RWPE1 (cell line): ENCODE results near the gene EDARADD.
"Not testable (repeated sequence)": the region's sequence is repeated elsewhere in the genome, so short reads cannot be mapped to it uniquely, and the experiment has no call there.

ENCODE experiments used
- CTCF ChIA-PET: fragments of 350-600 bp; sonication (Branson Sonifier 250); formaldehyde crosslinking; extraction: SDS; loops from one replicate; lab custom pipeline; 2021; lab: Yijun Ruan, JAX
- POLR2A ChIA-PET: fragments of 400-600 bp; formaldehyde crosslinking; extraction: SDS; loops from one replicate; lab custom pipeline; 2020; ENCODE audit warnings: antibody characterized with exemption; ENCODE audit not compliant: low non-redundant PET; lab: Yijun Ruan, JAX
- DNase-seq: peaks from one replicate; pipeline ENCODE4 v3.0.0; 2012; ENCODE audit warnings: low spot score
- H3K27ac ChIP-seq: fragments of 450-650 bp; 2 replicates; pipeline ENCODE4 v1.5.1; 2017
- TF ChIP-seq, protein P1 (sequence below): fragments of 450-650 bp; conservative IDR thresholded peaks from 2 replicates; pipeline ENCODE4 v1.5.1; 2017; ENCODE audit warnings: low read depth, mild to moderate bottlenecking

Gene EDARADD

GRCh38 chr1:236393681-236394481 lies at the start of gene EDARADD:
Gene EDARADD, plus strand, starts transcription at chr1:236394286. Its CDS starts 159 bp downstream, at chr1:236394445.
- ChIA-PET POLR2A (no interaction called here), CTCF (interaction anchor here (1.1 kb wide), 1 partner anchor 12 kb away, joined by 3 read pairs; no protein-coding TSS in a partner anchor)
- H3K27ac ChIP-seq: peak within 1 kb of the TSS; percentile 68
- no peak for DNase-seq
- TF ChIP-seq, protein P1, sequence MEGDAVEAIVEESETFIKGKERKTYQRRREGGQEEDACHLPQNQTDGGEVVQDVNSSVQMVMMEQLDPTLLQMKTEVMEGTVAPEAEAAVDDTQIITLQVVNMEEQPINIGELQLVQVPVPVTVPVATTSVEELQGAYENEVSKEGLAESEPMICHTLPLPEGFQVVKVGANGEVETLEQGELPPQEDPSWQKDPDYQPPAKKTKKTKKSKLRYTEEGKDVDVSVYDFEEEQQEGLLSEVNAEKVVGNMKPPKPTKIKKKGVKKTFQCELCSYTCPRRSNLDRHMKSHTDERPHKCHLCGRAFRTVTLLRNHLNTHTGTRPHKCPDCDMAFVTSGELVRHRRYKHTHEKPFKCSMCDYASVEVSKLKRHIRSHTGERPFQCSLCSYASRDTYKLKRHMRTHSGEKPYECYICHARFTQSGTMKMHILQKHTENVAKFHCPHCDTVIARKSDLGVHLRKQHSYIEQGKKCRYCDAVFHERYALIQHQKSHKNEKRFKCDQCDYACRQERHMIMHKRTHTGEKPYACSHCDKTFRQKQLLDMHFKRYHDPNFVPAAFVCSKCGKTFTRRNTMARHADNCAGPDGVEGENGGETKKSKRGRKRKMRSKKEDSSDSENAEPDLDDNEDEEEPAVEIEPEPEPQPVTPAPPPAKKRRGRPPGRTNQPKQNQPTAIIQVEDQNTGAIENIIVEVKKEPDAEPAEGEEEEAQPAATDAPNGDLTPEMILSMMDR: no peak

GRCh38 chr1:236345728-236346127 lies 48.4 kb upstream of the EDARADD start:
- ChIA-PET POLR2A (no interaction called here), CTCF (interaction anchor here (0.6 kb wide), 1 partner anchor 197 kb away, joined by 3 read pairs; no protein-coding TSS in a partner anchor)
- TF ChIP-seq, protein P1: no peak
- H3K27ac ChIP-seq: no peak overlapping the region
- DNase-seq: no peak

DNA sequence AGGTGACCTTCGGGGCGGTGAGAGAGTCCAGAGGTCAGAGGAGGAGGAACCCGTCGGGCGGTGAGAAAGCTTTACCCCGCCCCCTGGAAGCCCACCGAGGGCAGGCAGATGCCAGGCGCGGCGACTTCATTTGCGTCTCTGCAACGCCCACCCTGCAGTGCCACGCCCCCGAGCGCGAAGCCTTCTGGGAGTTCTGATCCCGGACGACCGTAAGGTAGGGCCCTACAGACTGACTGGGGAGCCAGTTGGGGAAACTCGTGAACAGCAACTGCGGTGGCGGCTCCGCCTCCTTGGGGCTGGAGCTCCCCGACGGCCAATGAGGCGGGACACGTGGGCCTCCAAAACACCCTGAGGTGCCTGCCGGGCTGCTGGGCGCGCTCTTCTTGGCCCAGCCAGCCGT lies 46.0 kb upstream of the EDARADD start:
- no peak overlapping the region for H3K27ac ChIP-seq
- ChIA-PET POLR2A (no interaction called here), CTCF (interaction anchor here (0.6 kb wide), 2 partner anchors 79 to 1541 kb away, joined by 3 read pairs; no protein-coding TSS in a partner anchor)
- no peak for DNase-seq
- TF ChIP-seq, protein P1: no peak

DNA sequence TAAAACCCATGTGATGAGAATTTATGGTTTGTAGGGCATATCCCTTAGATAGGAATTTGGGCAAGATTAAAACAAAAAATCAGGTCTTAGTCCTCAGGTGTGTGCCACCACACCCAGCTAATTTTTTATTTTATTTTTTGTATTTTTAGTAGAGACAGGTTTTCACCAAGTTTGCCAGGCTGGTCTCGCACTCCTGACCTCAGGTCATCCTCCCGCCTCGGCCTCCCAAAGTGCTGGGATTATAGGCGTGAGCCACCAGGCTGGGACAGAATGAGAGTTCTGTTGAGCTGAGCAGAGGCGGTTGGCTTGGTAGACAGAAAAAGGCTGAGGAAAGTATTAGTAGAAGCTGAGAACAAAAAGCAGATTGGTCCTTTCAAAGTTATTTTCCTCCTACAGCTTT lies 43.8 kb upstream of the EDARADD start:
- CTCF ChIA-PET: interaction anchor here (0.6 kb wide), 2 partner anchors 31 to 79 kb away, joined by 3 read pairs; no protein-coding TSS in a partner anchor
- no peak overlapping the region for H3K27ac ChIP-seq
- POLR2A ChIA-PET: no interaction called here
- DNase-seq: no peak
- TF ChIP-seq, protein P1: no peak

DNA sequence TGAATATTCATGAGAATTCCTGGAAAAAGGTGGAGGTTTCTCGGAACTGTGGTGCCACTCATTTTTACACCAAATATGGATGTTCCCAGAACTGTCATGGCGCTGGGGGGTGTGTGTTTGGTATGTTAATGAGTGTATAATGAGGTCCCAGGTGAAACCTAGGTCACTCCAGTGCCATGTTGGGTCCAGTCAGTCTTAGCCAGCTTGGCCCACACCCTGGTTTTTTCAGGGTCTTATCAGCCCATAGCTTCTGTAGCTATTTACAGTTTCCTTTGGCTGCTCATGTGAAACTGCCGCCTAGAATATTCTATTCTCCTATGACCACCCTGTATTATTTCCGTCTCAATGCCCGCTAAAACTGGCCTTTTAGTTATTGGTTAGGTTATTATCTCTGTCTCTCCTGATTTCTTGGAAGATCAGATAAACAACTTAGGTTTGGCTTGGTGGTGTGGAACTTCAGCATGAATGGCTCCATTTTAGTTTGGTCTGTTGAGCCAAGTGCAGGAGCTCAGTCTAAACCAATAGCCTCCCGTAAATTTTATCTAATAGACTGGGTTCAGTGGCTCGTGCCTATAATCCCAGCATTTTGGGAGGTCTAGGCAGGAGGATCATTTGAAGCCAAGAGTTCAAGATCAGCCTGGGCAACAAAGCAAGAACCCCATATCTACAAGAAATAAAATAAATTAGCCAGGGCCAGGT lies 42.1 kb upstream of the EDARADD start:
- no peak overlapping the region for H3K27ac ChIP-seq
- CTCF ChIA-PET: no interaction called here

DNA sequence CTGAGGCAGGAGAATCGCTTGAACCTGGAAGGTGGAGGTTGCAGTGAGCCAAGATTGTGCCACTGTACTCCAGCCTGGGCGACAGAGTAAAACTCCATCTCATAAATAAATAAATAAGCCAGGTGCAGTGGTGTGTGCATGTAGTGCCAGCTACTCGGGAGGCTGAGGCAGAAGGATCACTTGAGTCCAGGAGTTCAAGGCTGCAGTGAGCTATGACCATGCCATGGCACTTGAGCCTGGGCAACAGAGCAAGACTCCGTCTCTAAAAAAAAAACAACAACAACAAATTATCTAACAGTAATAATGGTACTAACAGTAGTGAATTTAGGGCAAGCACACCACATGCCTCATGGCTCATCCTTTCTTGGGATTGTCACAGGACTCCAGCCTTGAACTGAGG lies 41.3 kb upstream of the EDARADD start:
- DNase-seq, CTCF ChIA-PET, H3K27ac ChIP-seq, POLR2A ChIA-PET: not testable (repeated sequence)

More for the DNA sequence above, 42.1 kb upstream of the EDARADD start:
- no peak for DNase-seq
- TF ChIP-seq, protein P1: no peak
- POLR2A ChIA-PET: no interaction called here
